Measurements from ENCODE around the gene AKT1. TPM values are rescaled to one million over a fixed set of nuclear protein-coding genes. Genes with fewer than 3 reads are reported as not detected.

Gene AKT1
- total RNA-seq, 2 donors from 2014 or later = 158 to 162 TPM

DNA sequence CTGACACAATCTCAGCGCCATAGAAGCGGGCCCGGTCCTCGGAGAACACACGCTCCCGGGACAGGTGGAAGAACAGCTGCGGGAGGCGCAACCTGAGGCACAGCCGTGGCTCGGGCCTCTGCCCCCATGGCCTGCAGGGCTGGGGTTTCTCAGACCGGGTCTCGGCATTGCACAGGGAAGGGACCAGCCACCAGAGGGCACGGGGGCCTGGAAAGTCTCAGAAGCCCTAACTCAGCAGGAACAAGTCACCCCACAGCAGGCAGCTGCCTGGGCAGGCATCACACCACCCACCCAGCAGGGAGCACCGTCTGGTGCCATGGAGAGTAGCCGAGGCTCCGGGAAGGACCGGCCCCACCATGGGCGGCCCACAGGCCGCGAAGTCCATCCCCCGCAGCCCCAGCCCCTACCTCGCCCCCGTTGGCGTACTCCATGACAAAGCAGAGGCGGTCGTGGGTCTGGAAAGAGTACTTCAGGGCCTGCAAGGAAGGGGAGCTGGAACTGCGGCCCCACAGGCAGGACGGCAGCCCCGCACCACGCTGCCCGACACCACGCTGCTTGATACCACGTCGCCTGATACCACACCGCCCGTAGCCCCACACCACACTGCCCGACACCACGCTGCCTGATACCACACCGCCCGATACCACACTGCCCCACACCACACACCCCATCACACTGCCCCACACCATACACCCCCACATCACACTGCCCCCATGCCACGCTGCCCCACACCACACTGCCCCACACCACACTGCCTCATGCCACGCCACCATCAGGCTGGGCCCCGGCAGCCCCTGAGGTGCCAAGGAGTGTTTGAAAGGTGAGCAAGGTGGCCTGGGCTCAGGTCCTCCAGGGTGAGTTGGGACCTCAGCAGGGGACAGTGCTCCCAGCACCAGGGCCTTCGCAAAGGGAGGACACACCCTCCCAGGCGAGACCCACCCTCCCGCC is 21.8 kb downstream of the AKT1 start:
- DNase-seq (ENCODE audit: low spot score) (no peak), ATAC-seq (ENCODE audit: insufficient number of reproducible peaks, low FRiP score, low read depth) (no peak)
- Histone ChIP-seq H3K9me3 (no peaks in the 10 kb centered on the region), H3K4me3 (no peak overlapping the region), H3K27me3 (replicated peaks; ENCODE audit: insufficient read depth) (no peaks in the 10 kb centered on the region), H3K4me1 (ENCODE audit: control insufficient read depth in 1 of 2, low read depth in 2 of 2) (no peaks in the 10 kb centered on the region), H3K36me3 (peaks cover 43% of the 10 kb centered on the region), H3K27ac (no peak overlapping the region)
- TF ChIP-seq, protein P1, sequence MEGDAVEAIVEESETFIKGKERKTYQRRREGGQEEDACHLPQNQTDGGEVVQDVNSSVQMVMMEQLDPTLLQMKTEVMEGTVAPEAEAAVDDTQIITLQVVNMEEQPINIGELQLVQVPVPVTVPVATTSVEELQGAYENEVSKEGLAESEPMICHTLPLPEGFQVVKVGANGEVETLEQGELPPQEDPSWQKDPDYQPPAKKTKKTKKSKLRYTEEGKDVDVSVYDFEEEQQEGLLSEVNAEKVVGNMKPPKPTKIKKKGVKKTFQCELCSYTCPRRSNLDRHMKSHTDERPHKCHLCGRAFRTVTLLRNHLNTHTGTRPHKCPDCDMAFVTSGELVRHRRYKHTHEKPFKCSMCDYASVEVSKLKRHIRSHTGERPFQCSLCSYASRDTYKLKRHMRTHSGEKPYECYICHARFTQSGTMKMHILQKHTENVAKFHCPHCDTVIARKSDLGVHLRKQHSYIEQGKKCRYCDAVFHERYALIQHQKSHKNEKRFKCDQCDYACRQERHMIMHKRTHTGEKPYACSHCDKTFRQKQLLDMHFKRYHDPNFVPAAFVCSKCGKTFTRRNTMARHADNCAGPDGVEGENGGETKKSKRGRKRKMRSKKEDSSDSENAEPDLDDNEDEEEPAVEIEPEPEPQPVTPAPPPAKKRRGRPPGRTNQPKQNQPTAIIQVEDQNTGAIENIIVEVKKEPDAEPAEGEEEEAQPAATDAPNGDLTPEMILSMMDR (IDR thresholded peaks at IDR 0.05) = no peak

DNA sequence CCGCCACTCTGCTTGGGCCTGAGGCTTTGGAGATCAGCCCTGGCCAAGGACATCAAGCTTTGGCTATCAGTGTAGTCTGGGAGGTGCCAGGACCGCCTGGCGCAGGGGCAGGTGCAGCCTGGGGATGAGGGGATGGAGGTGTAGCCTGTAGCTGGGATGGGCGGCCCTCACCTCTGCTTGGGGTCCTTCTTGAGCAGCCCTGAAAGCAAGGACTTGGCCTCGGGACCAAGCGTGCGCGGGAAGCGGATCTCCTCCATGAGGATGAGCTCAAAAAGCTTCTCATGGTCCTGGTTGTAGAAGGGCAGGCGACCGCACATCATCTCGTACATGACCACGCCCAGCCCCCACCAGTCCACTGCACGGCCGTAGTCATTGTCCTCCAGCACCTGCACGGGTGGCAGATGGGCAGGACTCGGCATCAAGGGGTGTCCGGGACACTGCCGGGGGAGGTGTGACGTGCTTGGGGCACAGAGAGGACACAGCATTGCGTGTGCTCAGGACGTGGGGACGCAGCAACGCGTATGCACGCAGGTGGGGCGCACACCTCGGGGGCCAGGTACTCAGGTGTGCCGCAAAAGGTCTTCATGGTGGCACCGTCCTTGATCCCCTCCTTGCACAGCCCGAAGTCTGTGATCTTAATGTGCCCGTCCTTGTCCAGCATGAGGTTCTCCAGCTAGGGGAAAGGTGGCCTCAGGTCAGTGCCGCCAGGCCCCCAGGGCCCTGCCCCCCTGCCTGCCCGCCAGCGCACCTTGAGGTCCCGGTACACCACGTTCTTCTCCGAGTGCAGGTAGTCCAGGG is 22.6 kb downstream of the AKT1 start:
- Histone ChIP-seq H3K4me3 (no peak overlapping the region), H3K36me3 (peaks cover 43% of the 10 kb centered on the region), H3K27me3 (replicated peaks; ENCODE audit: insufficient read depth) (no peaks in the 10 kb centered on the region), H3K27ac (no peak overlapping the region), H3K4me1 (ENCODE audit: control insufficient read depth in 1 of 2, low read depth in 2 of 2) (no peaks in the 10 kb centered on the region), H3K9me3 (no peaks in the 10 kb centered on the region)
- ATAC-seq (ENCODE audit: insufficient number of reproducible peaks, low FRiP score, low read depth) (no peak), DNase-seq (ENCODE audit: low spot score) (no peak)
- TF ChIP-seq, protein P1 (IDR thresholded peaks at IDR 0.05) = no peak

DNA sequence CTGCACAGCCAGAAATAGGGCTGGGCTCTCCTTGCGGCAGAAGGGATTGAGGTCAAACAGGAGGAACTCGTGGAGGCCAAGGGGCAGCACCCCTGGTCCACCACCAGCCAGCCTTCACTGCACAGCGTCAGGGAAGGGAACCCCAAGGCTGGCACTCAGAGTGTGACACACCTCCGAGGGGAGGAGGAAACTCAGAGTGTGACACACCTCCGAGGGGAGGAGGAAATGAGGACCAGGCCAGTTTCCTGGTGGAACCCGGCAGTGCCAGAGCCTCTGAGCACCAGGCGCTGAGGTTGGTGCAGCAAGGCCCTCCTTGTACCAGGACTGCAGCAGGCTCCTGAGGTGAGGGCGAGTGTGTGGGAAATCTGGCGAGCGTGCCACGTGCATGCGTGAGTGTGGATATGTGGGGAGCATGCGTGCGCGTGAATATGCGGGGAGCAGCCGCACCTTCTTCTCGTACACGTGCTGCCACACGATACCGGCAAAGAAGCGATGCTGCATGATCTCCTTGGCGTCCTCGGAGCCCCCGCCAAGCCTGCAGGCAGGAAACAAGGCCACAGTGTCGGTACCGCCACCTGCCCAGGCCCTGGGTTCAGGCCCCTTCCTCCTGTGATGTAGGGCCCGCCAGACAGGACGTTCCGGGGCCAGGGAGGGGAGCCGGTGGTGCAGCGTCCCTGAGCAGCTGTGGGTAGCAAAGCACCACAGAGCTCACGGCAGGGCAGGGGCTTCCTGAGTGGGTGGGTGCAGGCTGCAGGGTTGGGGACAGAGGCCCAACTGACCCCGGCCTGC is 23.4 kb downstream of the AKT1 start:
- Histone ChIP-seq H3K4me1 (ENCODE audit: control insufficient read depth in 1 of 2, low read depth in 2 of 2) (no peaks in the 10 kb centered on the region), H3K9me3 (no peaks in the 10 kb centered on the region), H3K36me3 (peaks cover 43% of the 10 kb centered on the region), H3K27me3 (replicated peaks; ENCODE audit: insufficient read depth) (no peaks in the 10 kb centered on the region), H3K4me3 (no peak overlapping the region), H3K27ac (no peak overlapping the region)
- ATAC-seq (ENCODE audit: insufficient number of reproducible peaks, low FRiP score, low read depth) (no peak), DNase-seq (ENCODE audit: low spot score) (no peak)
- TF ChIP-seq, protein P1 (IDR thresholded peaks at IDR 0.05) = no peak

DNA sequence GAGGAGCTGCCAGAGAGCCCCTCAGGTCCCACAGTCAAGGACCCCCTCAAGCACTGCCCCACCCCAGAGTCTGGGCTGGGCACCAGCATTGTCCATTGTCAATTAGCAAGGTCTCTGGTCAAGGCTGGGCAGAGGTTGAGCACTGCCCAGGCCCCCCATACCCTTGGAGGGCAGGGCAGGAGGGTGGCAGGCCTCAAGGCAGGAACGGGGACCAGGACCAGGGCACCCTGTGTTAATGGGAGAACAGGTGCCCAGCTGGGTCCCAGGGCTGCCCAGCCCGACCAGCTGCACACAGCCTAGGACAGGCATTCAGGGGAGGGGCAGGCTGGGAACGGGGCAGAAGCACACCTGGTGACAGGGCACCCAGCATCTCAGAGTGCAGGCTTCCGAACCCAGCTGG is 24.2 kb downstream of the AKT1 start:
- DNase-seq (ENCODE audit: low spot score) = no peak
- Histone ChIP-seq H3K9me3 (no peaks in the 10 kb centered on the region), H3K4me1 (ENCODE audit: control insufficient read depth in 1 of 2, low read depth in 2 of 2) (no peaks in the 10 kb centered on the region), H3K27me3 (replicated peaks; ENCODE audit: insufficient read depth) (no peaks in the 10 kb centered on the region), H3K36me3 (peaks cover 42% of the 10 kb centered on the region), H3K27ac (no peak overlapping the region), H3K4me3 (no peak overlapping the region)
- no peak for ATAC-seq (ENCODE audit: insufficient number of reproducible peaks, low FRiP score, low read depth)
- TF ChIP-seq, protein P1 (IDR thresholded peaks at IDR 0.05) = no peak
